ENCODE data around the gene PLEKHO2. TPM values are rescaled to one million over a fixed set of nuclear protein-coding genes. Genes with fewer than 3 reads are reported as not detected.

PLEKHO2 gene
- total and polyA plus RNA-seq, 2 of the 8 experiments (the other 6 are each of a cell fraction or from before 2014, with no cell fraction given) = 16.9 to 20.1 TPM

DNA sequence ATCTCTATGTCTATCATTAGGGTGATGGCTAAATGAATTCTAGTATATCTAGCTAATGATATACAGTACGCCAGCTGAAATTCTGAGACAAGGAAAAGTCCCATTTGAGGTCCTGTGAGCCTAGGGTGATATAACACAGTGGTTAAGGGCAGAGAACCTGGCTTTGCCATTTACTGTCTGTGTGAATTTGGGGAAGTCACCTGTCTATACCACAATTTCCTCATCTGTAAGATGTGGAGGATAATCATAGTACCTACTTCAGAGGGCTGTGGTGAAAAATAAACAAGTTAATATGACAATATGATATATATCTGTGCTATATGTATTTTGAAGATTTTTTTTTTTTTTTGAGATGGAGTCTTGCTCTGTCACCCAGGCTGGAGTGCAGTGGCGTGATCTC, 60.2 kb downstream of the PLEKHO2 start (continued):
- TF ChIP-seq KDM5A (IDR thresholded peaks at IDR 0.05; ENCODE audit: low read length) = no peak
- no peak for TF ChIP-seq JUN (IDR thresholded peaks at IDR 0.05; ENCODE audit: low read depth, low read length)
- no peak for TF ChIP-seq KDM1A (IDR thresholded peaks at IDR 0.05; ENCODE audit: borderline replicate concordance, low read length)

Measured in H1 (cell line).